Parathyroid adenoma (tissue), 2 donors: ENCODE data around the gene PTPN6.

Experiments
- H2AFZ ChIP-seq: fragments of 300-600 bp; sonication (generic); one replicate; pipeline ENCODE4 v1.7.0; 2017; ENCODE audit warnings: antibody characterized with exemption, mild to moderate bottlenecking
- H3K27ac ChIP-seq: fragments of 300-600 bp; sonication (generic); one replicate; pipeline ENCODE4 v1.7.0; 2017
- H3K27me3 ChIP-seq: fragments of 300-600 bp; sonication (generic); one replicate; pipeline ENCODE4 v1.7.0; 2017; ENCODE audit warnings: low read length; ENCODE audit not compliant: control insufficient read depth, insufficient read depth
- H3K36me3 ChIP-seq: fragments of 300-600 bp; sonication (generic); one replicate; pipeline ENCODE4 v1.7.0; 2017; ENCODE audit warnings: low read length; ENCODE audit not compliant: control insufficient read depth, insufficient read depth
- H3K4me1 ChIP-seq: fragments of 300-600 bp; sonication (generic); one replicate; pipeline ENCODE4 v1.7.0; 2017; ENCODE audit warnings: control low read depth
- H3K4me2 ChIP-seq: fragments of 300-600 bp; sonication (generic); one replicate; pipeline ENCODE4 v1.7.0; 2017; ENCODE audit warnings: low read length
- H3K4me3 ChIP-seq: fragments of 300-600 bp; sonication (generic); one replicate; pipeline ENCODE4 v1.7.0; 2017; ENCODE audit warnings: low read depth, low read length
- H3K79me2 ChIP-seq: fragments of 300-600 bp; sonication (generic); one replicate; pipeline ENCODE4 v1.7.0; 2017; ENCODE audit warnings: control low read depth
- H3K9ac ChIP-seq: fragments of 300-600 bp; sonication (generic); one replicate; pipeline ENCODE4 v1.7.0; 2017; ENCODE audit warnings: mild to moderate bottlenecking
- H3K9me3 ChIP-seq: fragments of 300-600 bp; sonication (generic); one replicate; pipeline ENCODE4 v1.7.0; 2017; ENCODE audit warnings: low read length; ENCODE audit not compliant: control insufficient read depth
- TF ChIP-seq, protein P1 (sequence below): fragments of 300-600 bp; sonication (generic); IDR thresholded peaks from one replicate; pipeline ENCODE4 v1.7.0; 2017; ENCODE audit warnings: antibody characterized with exemption, mild to moderate bottlenecking
- donor health status: primary hyperparathyroidism.

Gene PTPN6

DNA sequence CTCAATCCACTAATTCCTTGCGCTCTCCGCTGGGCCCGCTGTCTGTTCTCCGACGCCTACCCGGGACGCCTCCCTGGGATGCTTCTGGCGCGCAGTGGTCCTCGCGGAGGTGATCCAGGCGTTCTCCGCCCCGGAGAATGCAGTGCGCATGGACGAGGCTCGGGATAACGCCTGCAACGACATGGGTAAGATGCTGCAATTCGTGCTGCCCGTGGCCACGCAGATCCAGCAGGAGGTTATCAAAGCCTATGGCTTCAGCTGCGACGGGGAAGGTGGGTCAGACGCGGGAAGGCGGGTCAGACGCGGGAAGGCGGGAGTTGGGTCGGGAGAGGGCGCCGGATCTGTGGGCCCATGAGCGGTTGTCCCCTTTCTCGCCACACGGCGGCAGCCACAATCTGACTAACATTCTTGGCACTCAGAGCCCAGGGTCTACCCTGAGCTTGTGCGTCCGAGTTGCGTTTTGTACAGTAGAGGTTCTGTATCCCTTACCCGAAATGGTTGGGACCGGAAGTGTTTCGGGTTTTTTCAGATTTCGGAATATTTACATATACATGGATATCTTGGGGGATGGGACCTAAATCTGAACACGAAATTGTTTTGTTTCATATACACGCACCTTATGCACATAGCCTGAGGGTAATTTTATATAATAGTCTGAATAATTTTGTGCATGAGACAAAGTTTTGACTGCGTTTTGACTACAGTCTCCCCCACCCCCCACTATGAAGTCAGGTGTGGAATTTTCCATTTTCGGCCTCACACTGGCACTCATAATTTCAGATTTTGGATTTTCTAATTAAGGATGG is 6.6 kb upstream of the PTPN6 start:
- peak overlapping the region; percentile 81 for H2AFZ ChIP-seq
- peak overlapping the region; percentile 92 for H3K27ac ChIP-seq
- no peaks in the 10 kb centered on the region for H3K9me3 ChIP-seq
- TF ChIP-seq, protein P1, sequence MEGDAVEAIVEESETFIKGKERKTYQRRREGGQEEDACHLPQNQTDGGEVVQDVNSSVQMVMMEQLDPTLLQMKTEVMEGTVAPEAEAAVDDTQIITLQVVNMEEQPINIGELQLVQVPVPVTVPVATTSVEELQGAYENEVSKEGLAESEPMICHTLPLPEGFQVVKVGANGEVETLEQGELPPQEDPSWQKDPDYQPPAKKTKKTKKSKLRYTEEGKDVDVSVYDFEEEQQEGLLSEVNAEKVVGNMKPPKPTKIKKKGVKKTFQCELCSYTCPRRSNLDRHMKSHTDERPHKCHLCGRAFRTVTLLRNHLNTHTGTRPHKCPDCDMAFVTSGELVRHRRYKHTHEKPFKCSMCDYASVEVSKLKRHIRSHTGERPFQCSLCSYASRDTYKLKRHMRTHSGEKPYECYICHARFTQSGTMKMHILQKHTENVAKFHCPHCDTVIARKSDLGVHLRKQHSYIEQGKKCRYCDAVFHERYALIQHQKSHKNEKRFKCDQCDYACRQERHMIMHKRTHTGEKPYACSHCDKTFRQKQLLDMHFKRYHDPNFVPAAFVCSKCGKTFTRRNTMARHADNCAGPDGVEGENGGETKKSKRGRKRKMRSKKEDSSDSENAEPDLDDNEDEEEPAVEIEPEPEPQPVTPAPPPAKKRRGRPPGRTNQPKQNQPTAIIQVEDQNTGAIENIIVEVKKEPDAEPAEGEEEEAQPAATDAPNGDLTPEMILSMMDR, result peak; percentile 94
- peak overlapping the region; percentile 98 for H3K4me2 ChIP-seq
- H3K79me2 ChIP-seq, result peaks cover 1% of the 10 kb centered on the region
- peak overlapping the region; percentile 42 for H3K9ac ChIP-seq
- peak overlapping the region; percentile 76 for H3K4me3 ChIP-seq
- H3K4me1 ChIP-seq, result peaks cover 22% of the 10 kb centered on the region
- no peaks in the 10 kb centered on the region for H3K36me3 ChIP-seq
- no peaks in the 10 kb centered on the region for H3K27me3 ChIP-seq

DNA sequence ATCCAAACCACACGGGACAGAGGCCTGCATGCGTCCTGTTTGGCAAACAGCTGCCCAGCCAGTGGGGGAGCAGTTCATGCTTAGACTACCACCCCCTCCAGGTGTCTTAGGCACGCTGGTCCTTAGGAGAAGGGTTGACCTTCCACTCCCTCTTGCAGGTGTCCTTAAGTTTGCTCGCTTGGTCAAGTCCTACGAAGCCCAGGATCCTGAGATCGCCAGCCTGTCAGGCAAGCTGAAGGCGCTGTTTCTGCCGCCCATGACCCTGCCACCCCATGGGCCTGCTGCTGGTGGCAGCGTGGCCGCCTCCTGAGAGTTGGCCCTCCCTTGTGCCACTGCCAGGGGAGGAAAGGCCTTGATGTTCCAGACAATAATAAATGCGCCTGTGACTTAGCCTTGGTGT is 5.5 kb upstream of the PTPN6 start:
- Histone ChIP-seq H3K4me2 (peak overlapping the region; percentile 56), H3K27ac (peak overlapping the region; percentile 92), H3K4me3 (peak overlapping the region; percentile 56), H2AFZ (peak overlapping the region; percentile 85), H3K9ac (no peak overlapping the region), H3K36me3 (no peaks in the 10 kb centered on the region), H3K9me3 (no peaks in the 10 kb centered on the region), H3K27me3 (no peaks in the 10 kb centered on the region), H3K79me2 (no peaks in the 10 kb centered on the region), H3K4me1 (peaks cover 22% of the 10 kb centered on the region)
- TF ChIP-seq, protein P1, result no peak

DNA sequence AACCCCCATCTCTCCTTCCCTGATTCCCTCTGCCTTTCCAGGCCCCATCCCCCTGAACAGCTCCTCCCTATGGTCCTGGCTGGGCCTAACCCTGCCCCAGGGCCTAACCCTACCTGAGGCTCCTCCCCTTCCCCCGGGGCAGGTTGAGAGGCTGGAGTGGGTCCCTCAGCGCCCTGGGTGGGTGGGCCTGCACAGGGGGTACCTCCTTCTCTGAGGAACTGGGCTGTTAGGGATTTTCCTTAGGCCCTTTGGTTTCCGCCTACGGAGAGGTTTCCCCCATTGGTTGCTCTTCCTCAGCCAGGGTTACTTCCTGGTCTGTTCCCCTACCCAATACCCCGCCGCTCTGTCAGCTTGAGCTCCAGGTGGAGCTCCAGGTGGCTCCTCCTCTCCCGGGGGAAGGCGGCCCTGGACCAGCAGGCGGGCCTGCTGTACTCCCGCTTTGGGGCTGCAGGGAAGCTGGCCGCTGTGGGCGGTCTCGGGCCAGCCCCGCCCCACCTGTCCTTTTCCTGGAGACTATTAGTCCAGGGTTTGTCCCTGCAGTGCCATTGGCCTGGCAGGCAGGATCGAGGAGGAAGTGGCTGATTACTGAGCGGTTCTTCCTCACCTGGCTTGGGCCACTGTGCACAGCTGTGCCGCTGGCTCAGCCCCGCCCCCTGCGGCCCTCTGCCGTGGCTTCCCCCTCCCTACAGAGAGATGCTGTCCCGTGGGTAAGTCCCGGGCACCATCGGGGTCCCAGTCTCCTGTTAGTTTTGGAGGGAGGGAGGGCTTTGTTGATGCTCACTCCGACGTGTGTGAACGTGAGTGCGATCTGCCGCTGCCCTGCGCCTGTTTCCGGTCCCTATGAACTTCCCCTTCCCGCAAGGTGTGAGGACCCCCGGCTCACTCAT is 4.9 kb upstream of the PTPN6 start:
- H2AFZ ChIP-seq, result peak overlapping the region; percentile 85
- TF ChIP-seq, protein P1, result no peak
- H3K9me3 ChIP-seq, result no peaks in the 10 kb centered on the region
- H3K4me3 ChIP-seq, result peak overlapping the region; percentile 56
- H3K9ac ChIP-seq, result no peak overlapping the region
- peaks cover 22% of the 10 kb centered on the region for H3K4me1 ChIP-seq
- H3K4me2 ChIP-seq, result peak overlapping the region; percentile 56
- no peaks in the 10 kb centered on the region for H3K27me3 ChIP-seq
- H3K79me2 ChIP-seq, result no peaks in the 10 kb centered on the region
- H3K27ac ChIP-seq, result peak overlapping the region; percentile 92
- H3K36me3 ChIP-seq, result no peaks in the 10 kb centered on the region

DNA sequence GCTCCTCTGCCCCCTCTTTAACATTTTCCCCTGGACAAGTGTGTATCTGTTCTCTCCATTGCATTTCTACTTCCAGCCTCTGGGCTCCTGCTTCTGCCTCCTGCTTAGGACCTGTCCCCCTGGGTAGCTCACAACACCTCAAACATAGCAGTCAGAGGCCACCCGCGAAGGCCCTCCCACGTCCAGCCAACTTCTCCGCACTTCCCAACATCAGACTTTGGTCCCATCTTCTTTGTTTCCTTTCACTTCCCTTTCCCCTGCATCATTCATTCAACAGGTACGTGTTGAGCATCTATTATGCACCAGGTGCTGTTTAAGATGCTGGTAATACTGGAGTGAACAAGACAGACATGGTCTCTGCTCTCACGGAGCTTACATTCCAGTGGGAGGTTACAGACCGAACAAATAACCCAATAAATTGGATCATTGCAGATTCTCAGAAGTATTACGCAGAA is 4.2 kb upstream of the PTPN6 start:
- Histone ChIP-seq H3K4me3 (peak overlapping the region; percentile 56), H3K9ac (no peak overlapping the region), H3K9me3 (no peaks in the 10 kb centered on the region), H3K4me2 (peak overlapping the region; percentile 56), H3K36me3 (no peaks in the 10 kb centered on the region), H3K27ac (peak overlapping the region; percentile 92), H3K27me3 (no peaks in the 10 kb centered on the region), H3K79me2 (no peaks in the 10 kb centered on the region), H2AFZ (peak overlapping the region; percentile 85), H3K4me1 (peaks cover 22% of the 10 kb centered on the region)
- TF ChIP-seq, protein P1, result no peak
